Measurements from ENCODE around the gene RTP2. TPM values are rescaled to one million over a fixed set of nuclear protein-coding genes. Genes with fewer than 3 reads are reported as not detected.

The RTP2 gene, protein sequence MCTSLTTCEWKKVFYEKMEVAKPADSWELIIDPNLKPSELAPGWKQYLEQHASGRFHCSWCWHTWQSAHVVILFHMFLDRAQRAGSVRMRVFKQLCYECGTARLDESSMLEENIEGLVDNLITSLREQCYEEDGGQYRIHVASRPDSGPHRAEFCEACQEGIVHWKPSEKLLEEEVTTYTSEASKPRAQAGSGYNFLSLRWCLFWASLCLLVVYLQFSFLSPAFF
- not detected in 5 replicates for total RNA-seq (2022; extraction: Qiagen RNA extraction; ENCODE audit: low read depth)

DNA sequence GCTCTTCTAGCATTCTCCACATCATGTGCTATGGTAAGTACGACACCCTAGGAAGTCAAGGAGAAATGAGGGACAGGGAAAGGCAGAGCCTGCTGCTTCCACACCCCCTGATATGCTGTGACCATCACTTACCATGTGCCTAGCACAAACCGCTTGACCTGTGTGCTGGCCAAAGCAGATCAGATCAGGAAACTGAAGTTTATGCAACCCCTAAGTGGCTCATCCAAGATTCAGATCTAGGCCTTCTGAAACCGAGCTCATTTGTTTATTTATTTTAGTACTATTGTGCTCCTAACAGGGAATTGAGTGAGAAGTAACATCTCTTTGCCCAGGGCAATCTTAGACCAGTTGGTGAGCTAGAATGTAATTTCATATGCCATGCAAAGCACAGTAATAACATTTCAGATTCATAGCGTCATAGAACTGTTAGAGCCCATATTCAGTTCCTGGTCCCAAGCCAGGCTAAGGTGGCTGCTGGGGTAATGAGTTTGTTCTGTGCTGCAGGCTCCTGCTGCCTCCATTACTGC is at the start of gene RTP2:
TSS of gene RTP2 (minus strand) at position 51 of the 527 bp plus-strand sequence. CDS start 429 bp downstream, outside the sequence.

DNA sequence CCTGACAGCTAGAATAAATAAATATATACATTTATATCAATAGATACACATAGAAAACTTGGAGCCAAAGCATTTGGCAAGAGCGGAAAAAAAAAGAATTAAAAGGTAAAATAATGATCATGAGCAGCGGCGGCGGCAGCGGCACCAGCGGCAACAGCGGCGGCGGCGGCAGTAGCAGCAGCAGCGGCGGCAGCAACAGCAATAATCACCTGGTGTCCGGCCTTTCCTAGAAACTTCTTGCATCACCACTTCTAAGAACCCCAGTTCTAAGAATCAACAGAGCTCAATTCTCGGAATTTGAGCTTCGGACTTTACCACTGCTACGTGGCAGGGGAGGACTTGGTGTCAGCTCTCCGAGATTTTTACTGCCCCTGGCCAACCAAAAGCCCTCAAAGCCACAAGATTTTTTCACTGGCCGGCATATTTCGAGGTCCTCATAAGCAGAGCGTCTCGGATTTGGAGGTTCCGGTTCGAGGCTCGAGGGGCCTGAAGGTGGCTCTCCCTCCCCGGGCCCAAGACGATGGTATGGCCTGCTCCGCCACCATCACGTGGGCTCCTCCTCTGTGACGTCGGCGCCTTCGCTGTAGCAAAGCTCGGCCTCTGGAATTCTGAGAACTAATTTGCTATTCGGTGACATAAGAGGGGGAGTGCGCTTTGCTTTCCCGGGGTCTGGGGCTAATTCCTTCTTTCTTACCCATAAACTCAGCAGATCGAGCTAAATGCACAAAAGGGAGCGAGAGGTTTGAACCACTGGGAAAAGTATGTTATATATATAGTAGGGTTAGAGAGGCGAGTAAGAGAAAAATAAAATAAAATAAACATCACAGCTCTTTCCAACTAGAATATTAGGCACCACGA is 43.1 kb upstream of the RTP2 start, which contains the start of gene BCL6:
TSS of gene BCL6 (minus strand) at position 268 of the 858 bp plus-strand sequence. CDS start 11,775 bp downstream, outside the sequence.

DNA sequence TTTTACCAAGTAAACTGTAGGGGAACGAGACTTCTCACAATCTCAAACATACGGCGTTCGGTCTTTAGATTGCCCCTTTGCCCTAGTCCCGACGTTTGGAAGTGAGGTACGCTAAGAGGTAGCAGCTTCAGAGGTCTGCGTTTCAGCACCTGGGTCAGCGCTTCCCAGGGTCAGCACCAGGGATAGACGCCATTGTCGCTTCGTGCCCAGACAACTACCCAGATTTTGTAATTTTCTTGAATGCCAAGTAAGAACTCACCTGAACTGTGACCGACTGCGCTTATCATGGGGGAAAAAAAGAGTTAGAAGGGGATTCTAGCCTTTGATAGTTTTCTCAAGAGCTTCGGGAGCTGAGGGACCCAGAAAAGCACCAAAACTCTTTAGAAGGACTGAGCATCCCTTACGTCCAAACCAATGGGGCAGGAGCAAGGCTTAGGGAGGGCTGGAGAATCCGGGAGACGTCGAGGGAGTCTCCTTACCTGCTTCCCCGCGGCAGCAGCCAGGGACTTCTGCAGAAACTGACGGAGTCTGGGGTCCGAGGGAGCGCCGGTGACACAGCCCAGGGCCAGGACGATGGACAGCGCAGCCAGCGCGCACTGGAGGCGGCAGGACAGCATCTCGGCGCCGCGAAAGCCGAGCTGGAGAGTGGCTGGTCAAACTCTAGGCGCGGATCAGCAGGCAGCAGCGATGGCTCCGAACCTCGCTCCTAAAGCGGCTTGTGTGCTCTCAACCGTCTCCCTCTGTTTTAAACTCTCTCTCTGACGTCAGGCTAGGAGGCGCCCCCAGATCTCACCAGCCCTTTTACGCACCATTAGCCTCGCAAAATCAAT is 32.5 kb downstream of the RTP2 start, which contains the start of gene SST:
TSS of gene SST (minus strand) at position 720 of the 830 bp plus-strand sequence. CDS start at position 617, 103 bp downstream.

Other genes with a start within 250 kb of the RTP2 start
- gene SST, start 32.2 kb downstream of the RTP2 start, total RNA-seq (2022; extraction: Qiagen RNA extraction; ENCODE audit: low read depth), result not detected in 5 replicates
- gene BCL6, start 42.9 kb upstream of the RTP2 start, total RNA-seq (2022; extraction: Qiagen RNA extraction; ENCODE audit: low read depth), result 5.1 to 7.5 TPM (median 6.8 TPM) in 5 replicates